Fibroblast of upper back skin (primary cell): Measurements from ENCODE around the gene ACOX2.
A peak's percentile ranks its signal among the peaks of the same experiment; 100 is the strongest.

Experiments used
- DNase-seq: peaks from one replicate; pipeline ENCODE4 v3.0.0-alpha.2; 2013

ACOX2 gene

GRCh38 chr3:58536501-58537411 is at the start of gene ACOX2:
ACOX2 (minus strand) TSS chr3:58537190; CDS start chr3:58535106, 2,084 bp downstream.
- DNase-seq: peak; percentile 62

GRCh38 chr3:58585994-58586393 is 49.0 kb upstream of the ACOX2 start:
- no peak for DNase-seq

- peak; percentile 43 for DNase-seq
Observed at GRCh38 chr3:58585005-58585786, 48.2 kb upstream of the ACOX2 start.

- DNase-seq: no peak
Observed at GRCh38 chr3:58584690-58585004, 47.7 kb upstream of the ACOX2 start.

- DNase-seq: no peak
Observed at GRCh38 chr3:58581328-58582091, 44.5 kb upstream of the ACOX2 start.

GRCh38 chr3:58580826-58581327 is 43.9 kb upstream of the ACOX2 start:
- DNase-seq: no peak

- no peak for DNase-seq
Observed at GRCh38 chr3:58578873-58579272, 41.9 kb upstream of the ACOX2 start.

GRCh38 chr3:58577269-58577821 is 40.4 kb upstream of the ACOX2 start, which contains the start of gene FAM107A:
FAM107A (minus strand) TSS chr3:58577391; CDS start chr3:58569860, 7,531 bp downstream.
- DNase-seq: peak; percentile 50

- DNase-seq: no peak
Observed at GRCh38 chr3:58576716-58577115, 39.7 kb upstream of the ACOX2 start.

GRCh38 chr3:58575971-58576652 is 39.1 kb upstream of the ACOX2 start:
- DNase-seq: no peak

- no peak for DNase-seq
Observed at GRCh38 chr3:58574682-58575081, 37.7 kb upstream of the ACOX2 start.

- peak; percentile 66 for DNase-seq
Observed at GRCh38 chr3:58574106-58574505, 37.1 kb upstream of the ACOX2 start.

- DNase-seq: no peak
Observed at GRCh38 chr3:58573640-58574039, 36.6 kb upstream of the ACOX2 start.

GRCh38 chr3:58572634-58573230 is 35.7 kb upstream of the ACOX2 start:
- no peak for DNase-seq

GRCh38 chr3:58572013-58572633 is 35.1 kb upstream of the ACOX2 start:
- DNase-seq: no peak

GRCh38 chr3:58570851-58571250 is 33.9 kb upstream of the ACOX2 start:
- DNase-seq: no peak

- no peak for DNase-seq
Observed at GRCh38 chr3:58569287-58570001, 32.5 kb upstream of the ACOX2 start.

- peak; percentile 62 for DNase-seq
Observed at GRCh38 chr3:58568572-58569286, 31.7 kb upstream of the ACOX2 start.

GRCh38 chr3:58567251-58567515 is 30.2 kb upstream of the ACOX2 start:
- no peak for DNase-seq
